Keratinocyte (primary cell): Measurements from ENCODE around the gene PBX2. TPM values are rescaled to one million over a fixed set of nuclear protein-coding genes. Genes with fewer than 3 reads are reported as not detected.
A peak's percentile ranks its signal among the peaks of the same experiment; 100 is the strongest.

Experiments used
- DNase-seq: peaks from one replicate; pipeline ENCODE4 v3.0.0-alpha.2; 2011; ENCODE audit warnings: low read depth, missing footprints, low spot score
- FAIRE-seq: peaks from 2 replicates; lab custom pipeline; 2011; peaks lifted over from hg19 to GRCh38; lab: Jason Lieb, UNC
- H2AFZ ChIP-seq: 2 replicates; pipeline ENCODE4 v1.6.0; 2012; ENCODE audit warnings: low read length, control low read depth, inconsistent platforms; ENCODE audit not compliant: control insufficient read depth
- H3K27ac ChIP-seq: 2 replicates; pipeline ENCODE4 v1.5.1; 2011; ENCODE audit warnings: low read length; ENCODE audit not compliant: control insufficient read depth, insufficient read depth
- H3K27me3 ChIP-seq: 3 replicates; pipeline ENCODE4 v1.6.0; 2011; ENCODE audit warnings: low read length; ENCODE audit not compliant: control insufficient read depth, insufficient read depth; ENCODE audit errors: extremely low read depth
- H3K36me3 ChIP-seq, 2 experiments: 2 replicates in 1 of 2; 3 replicates in 1 of 2; pipeline ENCODE4 v1.5.1; 2011; ENCODE audit warnings: low read length in 2 of 2, mild to moderate bottlenecking in 1 of 2; ENCODE audit not compliant: control insufficient read depth in 2 of 2, insufficient read depth in 2 of 2; ENCODE audit errors: extremely low read depth in 1 of 2
- H3K4me1 ChIP-seq: 3 replicates; pipeline ENCODE4 v1.5.1; 2011; ENCODE audit warnings: low read length; ENCODE audit not compliant: control insufficient read depth, insufficient read depth; ENCODE audit errors: extremely low read depth
- H3K4me2 ChIP-seq: 3 replicates; pipeline ENCODE4 v1.6.0; 2011; ENCODE audit warnings: low read depth, low read length; ENCODE audit not compliant: control insufficient read depth, insufficient read depth; ENCODE audit errors: extremely low read depth
- H3K4me3 ChIP-seq, 3 experiments: fragments of 200-600 bp in 1 of 3; sonication (generic) in 1 of 3; 2 replicates in 2 of 3; 3 replicates in 1 of 3; pipeline ENCODE4 v1.5.1; 2011 to 2016; ENCODE audit warnings: low read length in 3 of 3, mild to moderate bottlenecking in 3 of 3, control low read depth in 2 of 3, inconsistent platforms in 1 of 3, low read depth in 1 of 3, mixed read lengths in 1 of 3, mixed run types in 1 of 3, moderate library complexity in 1 of 3; ENCODE audit not compliant: control insufficient read depth in 2 of 3, insufficient read depth in 2 of 3; ENCODE audit errors: extremely low read depth in 1 of 3
- H3K79me2 ChIP-seq: 2 replicates; pipeline ENCODE4 v1.6.0; 2012; ENCODE audit warnings: low read length; ENCODE audit not compliant: control insufficient read depth, insufficient read depth
- H3K9ac ChIP-seq: 3 replicates; pipeline ENCODE4 v1.6.0; 2011; ENCODE audit warnings: low read length; ENCODE audit not compliant: control insufficient read depth, insufficient read depth; ENCODE audit errors: extremely low read depth
- H3K9me1 ChIP-seq: 3 replicates; pipeline ENCODE4 v1.6.0; 2011; ENCODE audit warnings: low read length; ENCODE audit not compliant: control insufficient read depth, insufficient read depth; ENCODE audit errors: extremely low read depth
- H3K9me3 ChIP-seq: 2 replicates; pipeline ENCODE4 v1.5.1; 2012; ENCODE audit warnings: low read depth, low read length; ENCODE audit not compliant: control insufficient read depth
- H4K20me1 ChIP-seq: 3 replicates; pipeline ENCODE4 v1.6.0; 2011; ENCODE audit warnings: low read length; ENCODE audit not compliant: control insufficient read depth, insufficient read depth; ENCODE audit errors: extremely low read depth
- EZH2 ChIP-seq: IDR thresholded peaks from one replicate; pipeline ENCODE4 v1.6.1; 2012; ENCODE audit warnings: inconsistent platforms, mild to moderate bottlenecking, low read length, moderate library complexity
- dilution Hi-C: fragments of 300-500 bp; cut with MboI; formaldehyde crosslinking; loops from one replicate; pipeline ENCODE4 v1.7.0; 2020; ENCODE audit warnings: low sequenced_read_pairs; ENCODE audit not compliant: extremely low pct_ligation_motif_present
- polyA plus RNA-seq, 5 experiments: library from polyadenylated mRNA; depleted of rRNA in 3 of 5; stranded (reverse) in 3 of 5; stranded (forward) in 1 of 5; unstranded in 1 of 5; fragments of >200 nt; gene quantifications; 1 replicate in 1 of 5; 2 replicates in 3 of 5; 3 replicates in 1 of 5; pipeline versions ENCODE4 v1.2.1 to v1.2.3, GENCODE V29; 2011 to 2012; ENCODE audit warnings: missing spikeins in 2 of 5, low read depth in 1 of 5, low replicate concordance in 1 of 5
- TF ChIP-seq, protein P1 (sequence below), 3 experiments: IDR thresholded peaks in 1 of 3; conservative IDR thresholded peaks in 1 of 3; optimal IDR thresholded peaks in 1 of 3; 2 replicates in 2 of 3; 3 replicates in 1 of 3; pipeline versions ENCODE3 to v1.5.1; 2011; ENCODE audit warnings: low read length in 3 of 3, mild to moderate bottlenecking in 3 of 3, moderate library complexity in 2 of 3, control low read depth in 1 of 3, inconsistent platforms in 1 of 3; ENCODE audit not compliant: insufficient read depth in 2 of 3; ENCODE audit errors: extremely low read depth in 1 of 3

PBX2 gene
- polyA plus RNA-seq, 1 donor (not counting 4 experiments of a cell fraction or from before 2014, with no cell fraction given): 43.5 TPM

DNA sequence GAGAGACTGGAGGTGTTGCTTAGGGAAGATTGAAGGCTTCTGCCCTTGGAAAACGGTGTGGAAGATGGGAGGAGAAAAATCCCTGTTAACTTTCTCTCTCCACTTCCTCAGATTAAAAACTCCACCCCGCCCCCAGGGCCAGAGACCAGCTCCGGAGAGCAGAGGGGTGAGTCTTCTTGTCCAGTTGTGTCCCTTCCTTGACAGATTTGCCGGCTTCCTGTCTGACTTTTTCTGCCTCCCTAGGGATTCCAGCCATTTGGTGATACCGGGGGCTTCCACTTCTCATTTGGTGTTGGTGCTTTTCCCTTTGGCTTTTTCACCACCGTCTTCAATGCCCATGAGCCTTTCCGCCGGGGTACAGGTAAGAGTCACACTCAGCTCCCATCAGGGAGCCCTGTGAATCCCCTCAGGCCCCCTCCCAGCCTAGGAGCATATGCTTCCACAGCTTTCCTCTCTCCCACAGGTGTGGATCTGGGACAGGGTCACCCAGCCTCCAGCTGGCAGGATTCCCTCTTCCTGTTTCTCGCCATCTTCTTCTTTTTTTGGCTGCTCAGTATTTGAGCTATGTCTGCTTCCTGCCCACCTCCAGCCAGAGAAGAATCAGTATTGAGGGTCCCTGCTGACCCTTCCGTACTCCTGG is 10.1 kb downstream of the PBX2 start:
- dilution Hi-C loops: no loop called here
- no peaks in the 10 kb centered on the region for H4K20me1 ChIP-seq
- TF ChIP-seq, protein P1, sequence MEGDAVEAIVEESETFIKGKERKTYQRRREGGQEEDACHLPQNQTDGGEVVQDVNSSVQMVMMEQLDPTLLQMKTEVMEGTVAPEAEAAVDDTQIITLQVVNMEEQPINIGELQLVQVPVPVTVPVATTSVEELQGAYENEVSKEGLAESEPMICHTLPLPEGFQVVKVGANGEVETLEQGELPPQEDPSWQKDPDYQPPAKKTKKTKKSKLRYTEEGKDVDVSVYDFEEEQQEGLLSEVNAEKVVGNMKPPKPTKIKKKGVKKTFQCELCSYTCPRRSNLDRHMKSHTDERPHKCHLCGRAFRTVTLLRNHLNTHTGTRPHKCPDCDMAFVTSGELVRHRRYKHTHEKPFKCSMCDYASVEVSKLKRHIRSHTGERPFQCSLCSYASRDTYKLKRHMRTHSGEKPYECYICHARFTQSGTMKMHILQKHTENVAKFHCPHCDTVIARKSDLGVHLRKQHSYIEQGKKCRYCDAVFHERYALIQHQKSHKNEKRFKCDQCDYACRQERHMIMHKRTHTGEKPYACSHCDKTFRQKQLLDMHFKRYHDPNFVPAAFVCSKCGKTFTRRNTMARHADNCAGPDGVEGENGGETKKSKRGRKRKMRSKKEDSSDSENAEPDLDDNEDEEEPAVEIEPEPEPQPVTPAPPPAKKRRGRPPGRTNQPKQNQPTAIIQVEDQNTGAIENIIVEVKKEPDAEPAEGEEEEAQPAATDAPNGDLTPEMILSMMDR (optimal IDR thresholded peaks at IDR 0.05 in 1 of 3, IDR thresholded peaks at IDR 0.05 in 1 of 3, conservative IDR thresholded peaks at IDR 0.05 in 1 of 3; ENCODE audit: extremely low read depth in 1 of 3, insufficient read depth in 2 of 3, low read length in 3 of 3): no peak
- TF ChIP-seq EZH2: no peak
- no peak overlapping the region for H3K27ac ChIP-seq
- H3K9ac ChIP-seq: no peak overlapping the region
- H2AFZ ChIP-seq: no peak overlapping the region
- no peak for FAIRE-seq
- H3K4me2 ChIP-seq: peak overlapping the region; percentile 87
- H3K36me3 ChIP-seq: peaks cover 8% of the 10 kb centered on the region in 2 experiments
- H3K9me3 ChIP-seq: no peaks in the 10 kb centered on the region
- no peak overlapping the region for H3K4me3 ChIP-seq
- no peaks in the 10 kb centered on the region for H3K9me1 ChIP-seq
- no peak for DNase-seq
- no peaks in the 10 kb centered on the region for H3K27me3 ChIP-seq
- H3K4me1 ChIP-seq: peaks cover 24% of the 10 kb centered on the region
- peaks cover 16% of the 10 kb centered on the region for H3K79me2 ChIP-seq

DNA sequence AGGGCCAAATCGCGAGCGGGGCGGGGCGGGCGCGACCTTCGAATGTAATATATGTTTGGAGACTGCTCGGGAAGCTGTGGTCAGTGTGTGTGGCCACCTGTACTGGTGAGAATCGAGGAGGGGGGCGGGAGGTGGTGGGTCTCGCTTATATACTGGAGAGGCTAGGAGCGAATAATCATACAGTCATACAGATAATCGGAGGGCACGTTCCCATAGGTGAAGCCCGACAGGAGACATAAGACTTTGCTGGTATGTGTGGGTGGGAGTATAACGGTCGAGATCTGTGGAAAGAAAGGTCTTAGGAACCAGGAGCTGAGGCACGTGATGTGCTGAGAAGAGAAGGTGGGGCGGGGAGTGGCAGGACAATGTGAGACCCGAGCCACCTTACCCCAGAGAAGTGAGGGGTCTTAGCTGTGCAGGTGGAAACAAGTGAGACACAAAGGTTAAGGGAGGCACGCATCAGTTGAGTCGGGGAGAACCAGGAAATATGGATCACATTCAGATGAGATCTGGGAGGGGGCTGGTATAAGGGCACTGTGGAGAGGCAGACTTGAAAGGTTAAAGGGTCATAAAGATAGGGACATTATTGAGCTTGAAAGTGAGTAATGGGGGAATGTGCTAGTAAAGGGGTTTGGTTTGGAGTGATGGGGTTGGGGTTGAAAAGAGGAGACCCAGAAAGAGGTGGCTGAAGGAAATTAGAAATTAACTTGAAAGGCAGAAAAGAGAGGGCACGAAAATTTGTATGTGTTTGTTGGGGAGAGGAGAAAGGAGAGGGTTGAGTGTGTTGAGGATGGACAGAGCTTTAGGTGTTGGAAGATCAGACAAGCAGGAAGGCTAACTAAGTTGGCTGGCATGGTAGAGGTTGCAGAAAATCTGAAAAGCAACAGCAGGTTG is 11.2 kb downstream of the PBX2 start:
- no peak for DNase-seq

More for the DNA sequence above, 11.2 kb downstream of the PBX2 start:
- H3K27ac ChIP-seq: peak overlapping the region; percentile 97
- peaks cover 8 to 10% of the 10 kb centered on the region in 2 experiments for H3K36me3 ChIP-seq
- no peaks in the 10 kb centered on the region for H3K9me3 ChIP-seq
- FAIRE-seq: no peak
- dilution Hi-C loops: no loop called here
- peak overlapping the region; percentile 87 for H3K4me2 ChIP-seq
- H2AFZ ChIP-seq: peak overlapping the region; percentile 73
- H3K4me3 ChIP-seq: peak overlapping the region; percentile 87 to 95 (median 90)
- peaks cover 32% of the 10 kb centered on the region for H3K4me1 ChIP-seq
- peaks cover 27% of the 10 kb centered on the region for H3K79me2 ChIP-seq
- H4K20me1 ChIP-seq: no peaks in the 10 kb centered on the region
- H3K9me1 ChIP-seq: no peaks in the 10 kb centered on the region
- no peaks in the 10 kb centered on the region for H3K27me3 ChIP-seq
- peak overlapping the region; percentile 90 for H3K9ac ChIP-seq
- no peak for TF ChIP-seq EZH2
- TF ChIP-seq, protein P1 (optimal IDR thresholded peaks at IDR 0.05 in 1 of 3, IDR thresholded peaks at IDR 0.05 in 1 of 3, conservative IDR thresholded peaks at IDR 0.05 in 1 of 3; ENCODE audit: extremely low read depth in 1 of 3, insufficient read depth in 2 of 3, low read length in 3 of 3): no peak
